ENCODE data around the gene SPESP1.

The SPESP1 gene

GRCh38 chr15:68987120-68987519 lies 56.8 kb downstream of the SPESP1 start:
- TF ChIP-seq CTCF (IDR thresholded peaks at IDR 0.05; ENCODE audit: low read depth, low read length) (no peak), POLR2A (IDR thresholded peaks at IDR 0.05; ENCODE audit: extremely low read depth, insufficient read length) (no peak), MYC (IDR thresholded peaks at IDR 0.05; ENCODE audit: low read depth, low read length) (no peak), MAX (IDR thresholded peaks at IDR 0.05; ENCODE audit: low read depth, low read length) (no peak)
- H3K4me3 ChIP-seq (ENCODE audit: low read depth, low read length), result no peak overlapping the region
- DNase-seq (ENCODE audit: low read depth), result no peak

GRCh38 chr15:68987676-68988075 lies 57.4 kb downstream of the SPESP1 start:
- TF ChIP-seq CTCF (IDR thresholded peaks at IDR 0.05; ENCODE audit: low read depth, low read length), result no peak
- TF ChIP-seq POLR2A (IDR thresholded peaks at IDR 0.05; ENCODE audit: extremely low read depth, insufficient read length), result no peak
- TF ChIP-seq MAX (IDR thresholded peaks at IDR 0.05; ENCODE audit: low read depth, low read length), result no peak
- no peak for TF ChIP-seq MYC (IDR thresholded peaks at IDR 0.05; ENCODE audit: low read depth, low read length)
- no peak overlapping the region for H3K4me3 ChIP-seq (ENCODE audit: low read depth, low read length)
- no peak for DNase-seq (ENCODE audit: low read depth)

- no peak overlapping the region for H3K4me3 ChIP-seq (ENCODE audit: low read depth, low read length)
- TF ChIP-seq CTCF (IDR thresholded peaks at IDR 0.05; ENCODE audit: low read depth, low read length) (no peak), MAX (IDR thresholded peaks at IDR 0.05; ENCODE audit: low read depth, low read length) (no peak), MYC (IDR thresholded peaks at IDR 0.05; ENCODE audit: low read depth, low read length) (no peak), POLR2A (IDR thresholded peaks at IDR 0.05; ENCODE audit: extremely low read depth, insufficient read length) (no peak)
- DNase-seq (ENCODE audit: low read depth), result no peak
Observed at GRCh38 chr15:68989541-68990230, 59.4 kb downstream of the SPESP1 start.

GRCh38 chr15:68990231-68990991 lies 60.1 kb downstream of the SPESP1 start:
- DNase-seq (ENCODE audit: low read depth), result no peak
- H3K4me3 ChIP-seq (ENCODE audit: low read depth, low read length), result no peak overlapping the region
- no peak for TF ChIP-seq MYC (IDR thresholded peaks at IDR 0.05; ENCODE audit: low read depth, low read length)
- no peak for TF ChIP-seq CTCF (IDR thresholded peaks at IDR 0.05; ENCODE audit: low read depth, low read length)
- no peak for TF ChIP-seq MAX (IDR thresholded peaks at IDR 0.05; ENCODE audit: low read depth, low read length)
- TF ChIP-seq POLR2A (IDR thresholded peaks at IDR 0.05; ENCODE audit: extremely low read depth, insufficient read length), result no peak

GRCh38 chr15:68990992-68991500 lies 60.7 kb downstream of the SPESP1 start:
- TF ChIP-seq MYC (IDR thresholded peaks at IDR 0.05; ENCODE audit: low read depth, low read length) (no peak), POLR2A (IDR thresholded peaks at IDR 0.05; ENCODE audit: extremely low read depth, insufficient read length) (no peak)
- DNase-seq (ENCODE audit: low read depth), result no peak
- no peak overlapping the region for H3K4me3 ChIP-seq (ENCODE audit: low read depth, low read length)

GRCh38 chr15:68991723-68992122 lies 61.4 kb downstream of the SPESP1 start:
- DNase-seq (ENCODE audit: low read depth), result no peak
- no peak overlapping the region for H3K4me3 ChIP-seq (ENCODE audit: low read depth, low read length)
- TF ChIP-seq POLR2A (IDR thresholded peaks at IDR 0.05; ENCODE audit: extremely low read depth, insufficient read length) (no peak), MAX (IDR thresholded peaks at IDR 0.05; ENCODE audit: low read depth, low read length) (no peak), CTCF (IDR thresholded peaks at IDR 0.05; ENCODE audit: low read depth, low read length) (no peak), MYC (IDR thresholded peaks at IDR 0.05; ENCODE audit: low read depth, low read length) (no peak)

Measured in NB4 (cell line).